Stimulated activated CD4-positive, alpha-beta T cell treated with anti-CD3 and anti-CD28 coated beads, Interleukin-1b, Interleukin-23, amount 100 ng/mL, for 4 hours (primary cell): ENCODE data around the gene TSC22D3.

Experiments
- DNase-seq, 2 donors: peaks; one replicate each; pipeline ENCODE4 v3.0.0-alpha.2; 2020; ENCODE audit warnings: low read depth in 2 of 2

The TSC22D3 gene

GRCh38 chrX:107760304-107761077 is 15.1 kb downstream of the TSC22D3 start:
- DNase-seq, result no peak

- DNase-seq, result no peak
These were observed 17.3 kb downstream of the TSC22D3 start for GRCh38 chrX:107758231-107758766.

- no peak for DNase-seq
These were observed 19.9 kb downstream of the TSC22D3 start for GRCh38 chrX:107755721-107756120.

- DNase-seq, result no peak
These were observed 22.4 kb downstream of the TSC22D3 start for GRCh38 chrX:107753187-107753586.

GRCh38 chrX:107752714-107753113 is 22.9 kb downstream of the TSC22D3 start:
- no peak for DNase-seq

GRCh38 chrX:107752043-107752442 is 23.5 kb downstream of the TSC22D3 start:
- no peak for DNase-seq

GRCh38 chrX:107750861-107751445 is 24.6 kb downstream of the TSC22D3 start:
- no peak for DNase-seq

- no peak for DNase-seq
These were observed 25.3 kb downstream of the TSC22D3 start for GRCh38 chrX:107750263-107750662.

- no peak for DNase-seq
These were observed 27.1 kb downstream of the TSC22D3 start for GRCh38 chrX:107748506-107748905.

- DNase-seq, result no peak
These were observed 27.9 kb downstream of the TSC22D3 start for GRCh38 chrX:107747596-107748161.

- DNase-seq, result no peak
These were observed 30.7 kb downstream of the TSC22D3 start for GRCh38 chrX:107744868-107745267.

GRCh38 chrX:107743995-107744394 is 31.6 kb downstream of the TSC22D3 start:
- DNase-seq, result no peak

GRCh38 chrX:107742700-107743191 is 32.8 kb downstream of the TSC22D3 start:
- DNase-seq, result no peak

- no peak for DNase-seq
These were observed 34.2 kb downstream of the TSC22D3 start for GRCh38 chrX:107741404-107741790.

GRCh38 chrX:107739541-107739940 is 36.0 kb downstream of the TSC22D3 start:
- no peak for DNase-seq

GRCh38 chrX:107738768-107739167 is 36.8 kb downstream of the TSC22D3 start:
- no peak for DNase-seq

- DNase-seq, result no peak
These were observed 37.3 kb downstream of the TSC22D3 start for GRCh38 chrX:107738272-107738671.

GRCh38 chrX:107736781-107737531 is 38.6 kb downstream of the TSC22D3 start:
- DNase-seq, result no peak

- DNase-seq, result no peak
These were observed 40.9 kb downstream of the TSC22D3 start for GRCh38 chrX:107734646-107735045.

GRCh38 chrX:107733686-107734085 is 41.9 kb downstream of the TSC22D3 start:
- DNase-seq, result no peak

- no peak for DNase-seq
These were observed 43.6 kb downstream of the TSC22D3 start for GRCh38 chrX:107731831-107732502.
